Ishikawa (cell line): ENCODE data around the gene COL4A2.
A peak's percentile ranks its signal among the peaks of the same experiment; 100 is the strongest.

Experiments used
- CEBPB ChIP-seq: IDR thresholded peaks from 2 replicates; pipeline ENCODE4 v1.6.1; 2012
- CREB1 ChIP-seq: IDR thresholded peaks from 2 replicates; pipeline ENCODE4 v1.6.1; 2012; ENCODE audit warnings: low read depth
- EGR1 ChIP-seq: IDR thresholded peaks from 2 replicates; pipeline ENCODE4 v1.6.1; 2012
- EP300 ChIP-seq: IDR thresholded peaks from 2 replicates; pipeline ENCODE4 v1.6.1; 2012; ENCODE audit warnings: borderline replicate concordance
- FOXM1 ChIP-seq: IDR thresholded peaks from 2 replicates; pipeline ENCODE4 v1.6.1; 2012; ENCODE audit warnings: low read depth, borderline replicate concordance
- MAX ChIP-seq: IDR thresholded peaks from 2 replicates; pipeline ENCODE4 v1.6.1; 2012
- NFIC ChIP-seq: IDR thresholded peaks from 2 replicates; pipeline ENCODE4 v1.6.1; 2012
- RAD21 ChIP-seq: IDR thresholded peaks from 2 replicates; pipeline ENCODE4 v1.6.1; 2012; ENCODE audit warnings: low read depth
- REST ChIP-seq: IDR thresholded peaks from 2 replicates; pipeline ENCODE4 v1.6.1; 2012; ENCODE audit warnings: low read depth, mild to moderate bottlenecking
- TAF1 ChIP-seq: IDR thresholded peaks from 2 replicates; pipeline ENCODE4 v1.6.1; 2012; ENCODE audit warnings: low read depth, mild to moderate bottlenecking
- TCF12 ChIP-seq: IDR thresholded peaks from 2 replicates; pipeline ENCODE4 v1.6.1; 2012; ENCODE audit warnings: low read depth
- TEAD4 ChIP-seq: IDR thresholded peaks from 2 replicates; pipeline ENCODE4 v1.6.1; 2012
- USF1 ChIP-seq: IDR thresholded peaks from 2 replicates; pipeline ENCODE4 v1.6.1; 2012
- YY1 ChIP-seq: IDR thresholded peaks from 2 replicates; pipeline ENCODE4 v1.6.1; 2012; ENCODE audit warnings: low read depth
- ZBTB7A ChIP-seq: IDR thresholded peaks from 2 replicates; pipeline ENCODE4 v1.6.1; 2012; ENCODE audit warnings: low read depth

Gene COL4A2

GRCh38 chr13:110305949-110306339 lies 1.1 kb upstream of the COL4A2 start:
- TF ChIP-seq EP300, result no peak
- TF ChIP-seq ZBTB7A, result no peak
- no peak for TF ChIP-seq YY1
- TF ChIP-seq CREB1, result no peak
- TF ChIP-seq REST, result no peak
- TF ChIP-seq NFIC, result no peak
- TF ChIP-seq TAF1, result no peak
- TF ChIP-seq RAD21, result no peak
- no peak for TF ChIP-seq FOXM1
- TF ChIP-seq TCF12, result no peak
- TF ChIP-seq TEAD4, result no peak
- no peak for TF ChIP-seq MAX
- no peak for TF ChIP-seq CEBPB
- no peak for TF ChIP-seq USF1
- no peak for TF ChIP-seq EGR1

- TF ChIP-seq RAD21 (no peak), ZBTB7A (peak; percentile 28; the same call in 1 of the 2 replicates)
Measured at GRCh38 chr13:110306340-110306959, 634 bp upstream of the COL4A2 start.

GRCh38 chr13:110307767-110308655 lies 927 bp downstream of the COL4A2 start:
- TF ChIP-seq TEAD4 (no peak), RAD21 (no peak), MAX (peak; percentile 39; the same call in 1 of the 2 replicates), NFIC (no peak), CREB1 (no peak), ZBTB7A (no peak)

- TF ChIP-seq TCF12 (no peak), YY1 (no peak), MAX (peak; percentile 4; the same call in 1 of the 2 replicates), USF1 (no peak), FOXM1 (no peak), REST (no peak)
Measured at GRCh38 chr13:110308656-110309359, 1.7 kb downstream of the COL4A2 start.

GRCh38 chr13:110309661-110310524 lies 2.8 kb downstream of the COL4A2 start:
- no peak for TF ChIP-seq CEBPB
- no peak for TF ChIP-seq MAX
- no peak for TF ChIP-seq RAD21
- TF ChIP-seq TCF12, result no peak
- no peak for TF ChIP-seq USF1
- TF ChIP-seq EGR1, result no peak
- no peak for TF ChIP-seq FOXM1
- no peak for TF ChIP-seq CREB1
- no peak for TF ChIP-seq EP300
- no peak for TF ChIP-seq TEAD4
